Lower lobe of right lung (tissue), 2 donors: ENCODE results near the gene COG1. TPM values are rescaled to one million over a fixed set of nuclear protein-coding genes. Genes with fewer than 3 reads are reported as not detected.

Experiments
- ATAC-seq, 2 donors: fragments of 200-7000 bp; cut with Tn5 transposase; one replicate each; pipeline ENCODE4 v1.9.1; 2020 to 2022; ENCODE audit warnings: mild to moderate bottlenecking in 2 of 2, moderate library complexity in 2 of 2
- DNase-seq: peaks from one replicate; pipeline ENCODE4 v3.0.0-alpha.2; 2020
- H3K27ac ChIP-seq: fragments of 200-600 bp; one replicate; pipeline ENCODE4 v1.8.0; 2022
- H3K27me3 ChIP-seq: fragments of 200-600 bp; one replicate; pipeline ENCODE4 v1.8.0; 2022; ENCODE audit warnings: low read depth
- H3K36me3 ChIP-seq: fragments of 200-600 bp; one replicate; pipeline ENCODE4 v1.8.0; 2022; ENCODE audit warnings: mild to moderate bottlenecking
- H3K4me1 ChIP-seq: fragments of 200-600 bp; one replicate; pipeline ENCODE4 v1.8.0; 2022
- H3K4me3 ChIP-seq: fragments of 200-600 bp; one replicate; pipeline ENCODE4 v1.8.0; 2022; ENCODE audit warnings: mild to moderate bottlenecking
- H3K9me3 ChIP-seq: fragments of 200-600 bp; one replicate; pipeline ENCODE4 v1.8.0; 2022
- intact Hi-C: fragments of 100-400 bp; cut with DNase I; formaldehyde crosslinking; loops from one replicate; pipeline ENCODE4 v1.11.0; 2022
- total RNA-seq: library from RNA; stranded (reverse); fragmentation: NEBNext Ultra II Directional; extraction: Animal tissue kit (Norgen Biotek cat#: 25700); gene quantifications from one replicate; pipeline ENCODE4 v1.2.1, GENCODE V29; 2021
- TF ChIP-seq, protein P1 (sequence below): fragments of 200-600 bp; IDR thresholded peaks from one replicate; pipeline ENCODE4 v1.8.0; 2022; ENCODE audit warnings: antibody characterized with exemption, mild to moderate bottlenecking
- donor health status: DM: no; HTN: yes; CAD: no; lungs with severe emphysema.

COG1 gene
- total RNA-seq, 1 donor from 2014 or later = 36.4 TPM

DNA sequence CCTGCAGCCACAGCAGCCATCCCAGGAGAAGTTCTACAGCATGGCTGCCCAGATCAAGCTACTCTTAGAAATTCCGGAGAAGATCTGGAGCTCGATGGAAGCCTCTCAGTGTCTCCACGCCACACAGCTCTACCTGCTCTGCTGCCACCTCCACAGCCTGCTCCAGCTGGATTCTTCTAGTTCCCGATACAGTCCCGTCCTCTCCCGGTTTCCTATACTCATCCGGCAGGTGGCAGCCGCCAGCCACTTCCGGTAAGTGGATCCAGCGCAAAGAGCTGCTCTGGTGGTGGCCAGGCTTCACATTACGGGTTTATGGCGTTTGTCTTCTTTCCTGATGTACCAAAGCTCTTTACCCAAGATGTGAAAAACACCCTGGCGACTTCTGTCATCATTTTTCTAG lies 3.6 kb downstream of the COG1 start:
- Histone ChIP-seq H3K4me3 (no peak overlapping the region), H3K27me3 (no peaks in the 10 kb centered on the region), H3K4me1 (peaks cover 18% of the 10 kb centered on the region), H3K27ac (no peak overlapping the region), H3K9me3 (no peaks in the 10 kb centered on the region), H3K36me3 (peaks cover 54% of the 10 kb centered on the region)
- TF ChIP-seq, protein P1, sequence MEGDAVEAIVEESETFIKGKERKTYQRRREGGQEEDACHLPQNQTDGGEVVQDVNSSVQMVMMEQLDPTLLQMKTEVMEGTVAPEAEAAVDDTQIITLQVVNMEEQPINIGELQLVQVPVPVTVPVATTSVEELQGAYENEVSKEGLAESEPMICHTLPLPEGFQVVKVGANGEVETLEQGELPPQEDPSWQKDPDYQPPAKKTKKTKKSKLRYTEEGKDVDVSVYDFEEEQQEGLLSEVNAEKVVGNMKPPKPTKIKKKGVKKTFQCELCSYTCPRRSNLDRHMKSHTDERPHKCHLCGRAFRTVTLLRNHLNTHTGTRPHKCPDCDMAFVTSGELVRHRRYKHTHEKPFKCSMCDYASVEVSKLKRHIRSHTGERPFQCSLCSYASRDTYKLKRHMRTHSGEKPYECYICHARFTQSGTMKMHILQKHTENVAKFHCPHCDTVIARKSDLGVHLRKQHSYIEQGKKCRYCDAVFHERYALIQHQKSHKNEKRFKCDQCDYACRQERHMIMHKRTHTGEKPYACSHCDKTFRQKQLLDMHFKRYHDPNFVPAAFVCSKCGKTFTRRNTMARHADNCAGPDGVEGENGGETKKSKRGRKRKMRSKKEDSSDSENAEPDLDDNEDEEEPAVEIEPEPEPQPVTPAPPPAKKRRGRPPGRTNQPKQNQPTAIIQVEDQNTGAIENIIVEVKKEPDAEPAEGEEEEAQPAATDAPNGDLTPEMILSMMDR = peak; percentile 33
- intact Hi-C loops = no loop called here
- ATAC-seq = no peak
- peak; percentile 58 for DNase-seq

DNA sequence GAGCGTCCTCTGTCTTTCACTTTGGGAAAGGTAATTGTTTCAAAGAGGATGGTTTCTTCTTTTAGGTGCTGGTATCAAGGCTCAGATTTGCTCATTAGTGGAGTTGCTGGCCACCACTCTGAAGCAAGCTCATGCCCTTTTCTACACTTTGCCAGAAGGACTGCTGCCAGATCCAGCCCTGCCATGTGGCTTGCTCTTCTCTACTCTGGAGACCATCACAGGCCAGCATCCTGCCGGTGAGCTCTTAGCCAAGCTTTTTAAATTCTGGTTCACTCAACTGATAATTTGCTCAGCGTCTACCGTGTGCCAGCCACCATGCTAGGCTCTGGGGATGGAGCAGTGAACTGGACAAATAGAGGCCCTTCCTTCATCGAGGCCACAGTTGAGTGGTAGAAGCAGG lies 4.3 kb downstream of the COG1 start:
- ATAC-seq (no peak), DNase-seq (no peak)
- H3K27me3 ChIP-seq = no peaks in the 10 kb centered on the region
- intact Hi-C loops = no loop called here
- TF ChIP-seq, protein P1 = no peak
- peaks cover 61% of the 10 kb centered on the region for H3K36me3 ChIP-seq
- H3K27ac ChIP-seq = no peak overlapping the region
- no peaks in the 10 kb centered on the region for H3K9me3 ChIP-seq
- H3K4me1 ChIP-seq = peaks cover 15% of the 10 kb centered on the region
- no peak overlapping the region for H3K4me3 ChIP-seq

DNA sequence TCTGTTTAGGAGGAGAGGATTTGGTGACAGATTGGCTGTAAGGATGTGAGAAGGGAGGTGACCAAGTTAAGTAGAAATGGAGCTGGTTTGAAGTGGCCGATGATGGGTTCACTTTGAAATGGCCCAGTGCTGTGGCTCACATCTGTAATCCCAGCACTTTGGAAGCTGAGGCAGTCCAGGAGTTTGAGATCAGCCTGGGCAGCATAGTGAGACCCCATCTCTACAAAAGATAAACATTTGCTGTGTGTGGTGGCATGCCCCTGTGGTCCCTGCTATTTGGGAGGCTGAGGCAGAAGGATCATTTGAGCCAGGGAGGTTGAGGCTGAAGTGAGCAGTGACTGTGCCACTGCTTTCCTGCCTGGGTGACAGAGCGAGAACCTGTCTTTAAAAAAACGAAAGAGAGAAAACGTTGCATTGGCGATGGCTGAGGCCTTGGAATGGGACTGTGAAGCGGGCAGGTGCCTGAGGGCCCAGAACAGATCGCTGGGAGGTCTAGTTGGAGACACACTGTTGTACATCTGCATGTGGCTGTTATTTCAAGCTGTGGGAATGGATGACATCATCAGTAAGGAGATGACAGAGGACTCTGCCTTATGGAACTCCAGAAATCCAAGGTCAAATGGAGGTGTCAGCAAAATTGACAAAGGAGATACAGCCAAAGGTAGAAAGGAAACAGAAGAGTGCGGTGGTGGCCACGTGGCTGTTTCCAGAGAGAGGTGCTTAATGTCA lies 5.5 kb downstream of the COG1 start:
- H3K27me3 ChIP-seq = no peaks in the 10 kb centered on the region

DNA sequence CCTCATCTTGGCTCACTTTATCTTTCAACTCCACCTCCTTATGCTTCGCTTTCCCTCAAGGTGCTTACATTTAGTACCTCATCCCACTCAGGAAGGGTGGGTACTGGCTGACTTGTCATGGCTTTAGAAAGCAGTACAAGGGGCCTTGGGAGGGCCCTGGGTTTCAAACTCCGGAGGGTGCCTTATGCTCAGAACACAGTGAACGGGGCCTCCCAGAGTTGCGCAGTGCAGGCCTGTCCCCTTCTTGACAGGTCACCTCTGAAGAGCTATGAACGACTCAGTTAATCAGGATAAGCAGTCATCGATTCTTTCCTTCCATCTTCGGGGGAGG lies 6.0 kb downstream of the COG1 start:
- Histone ChIP-seq H3K4me1 (peaks cover 24% of the 10 kb centered on the region), H3K9me3 (no peaks in the 10 kb centered on the region), H3K27me3 (no peaks in the 10 kb centered on the region), H3K36me3 (peaks cover 78% of the 10 kb centered on the region), H3K27ac (no peak overlapping the region), H3K4me3 (no peak overlapping the region)
- TF ChIP-seq, protein P1 = no peak
- intact Hi-C loops = no loop called here
- ATAC-seq (no peak), DNase-seq (no peak)

More for the DNA sequence above, 5.5 kb downstream of the COG1 start:
- intact Hi-C loops = no loop called here
- H3K4me1 ChIP-seq = peaks cover 25% of the 10 kb centered on the region
- TF ChIP-seq, protein P1 = no peak
- no peak for ATAC-seq
- H3K27ac ChIP-seq = no peak overlapping the region
- DNase-seq = no peak
- no peak overlapping the region for H3K4me3 ChIP-seq
- H3K9me3 ChIP-seq = no peaks in the 10 kb centered on the region
- H3K36me3 ChIP-seq = peaks cover 73% of the 10 kb centered on the region

DNA sequence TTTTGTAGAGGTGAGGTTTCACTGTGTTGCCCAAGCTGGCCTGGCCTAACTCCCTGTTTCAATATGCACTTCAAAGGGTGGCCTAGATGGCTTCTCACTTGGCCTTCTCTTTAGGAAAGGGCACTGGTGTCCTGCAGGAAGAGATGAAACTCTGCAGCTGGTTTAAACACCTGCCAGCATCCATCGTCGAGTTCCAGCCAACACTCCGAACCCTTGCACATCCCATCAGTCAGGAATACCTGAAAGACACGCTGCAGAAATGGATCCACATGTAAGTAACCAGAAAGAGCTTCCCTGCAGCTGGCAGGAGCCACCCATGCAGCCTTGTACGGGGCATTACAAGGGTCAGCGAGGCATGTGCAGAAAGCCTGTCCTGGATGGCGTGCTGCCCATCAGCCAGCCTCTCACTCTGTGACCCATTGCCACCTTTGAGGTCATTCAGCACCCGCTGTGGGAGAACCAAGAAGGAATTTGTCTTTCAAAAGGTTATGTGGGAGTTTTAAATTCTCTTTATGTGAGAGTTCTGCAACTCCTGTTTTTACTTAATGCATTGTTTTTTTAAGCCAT lies 7.0 kb downstream of the COG1 start:
- Histone ChIP-seq H3K4me1 (peaks cover 19% of the 10 kb centered on the region), H3K4me3 (no peak overlapping the region), H3K9me3 (no peaks in the 10 kb centered on the region), H3K27ac (no peak overlapping the region), H3K36me3 (peaks cover 87% of the 10 kb centered on the region), H3K27me3 (no peaks in the 10 kb centered on the region)
- TF ChIP-seq, protein P1 = no peak
- intact Hi-C loops = no loop called here
- ATAC-seq = no peak
- DNase-seq = no peak
